Islet precursor cell (in vitro differentiated cells): Measurements from ENCODE around the gene DDX49.
"Not testable (repeated sequence)": the region's sequence is repeated elsewhere in the genome, so short reads cannot be mapped to it uniquely, and the experiment has no call there.

ENCODE experiments used
- DNase-seq: peaks from one replicate; pipeline ENCODE4 v3.0.0-alpha.2; 2018

Gene DDX49

DNA sequence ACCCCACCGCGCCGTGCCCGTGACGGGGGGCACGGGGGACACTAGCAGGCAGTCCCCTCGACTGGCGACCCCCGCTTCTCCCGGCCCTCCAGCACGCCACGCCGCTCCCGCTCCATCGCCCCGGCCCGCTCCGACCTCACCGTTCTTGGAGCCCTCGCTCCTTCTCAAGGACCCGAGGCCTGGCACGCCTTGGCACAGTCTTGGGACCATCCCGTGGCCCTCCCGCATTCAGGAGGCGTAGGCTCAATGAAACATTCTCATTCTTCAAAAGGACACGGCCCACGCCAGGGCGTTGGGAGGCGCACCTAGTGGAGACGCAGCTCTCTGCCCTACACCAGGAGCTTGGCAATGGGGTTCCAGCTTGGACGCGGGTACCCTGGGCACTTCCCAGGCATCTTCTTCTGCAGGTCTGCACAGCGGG, 23.1 kb upstream of the DDX49 start:
- DNase-seq = no peak

GRCh38 chr19:18897094-18898029, 22.2 kb upstream of the DDX49 start:
- DNase-seq = no peak

DNA sequence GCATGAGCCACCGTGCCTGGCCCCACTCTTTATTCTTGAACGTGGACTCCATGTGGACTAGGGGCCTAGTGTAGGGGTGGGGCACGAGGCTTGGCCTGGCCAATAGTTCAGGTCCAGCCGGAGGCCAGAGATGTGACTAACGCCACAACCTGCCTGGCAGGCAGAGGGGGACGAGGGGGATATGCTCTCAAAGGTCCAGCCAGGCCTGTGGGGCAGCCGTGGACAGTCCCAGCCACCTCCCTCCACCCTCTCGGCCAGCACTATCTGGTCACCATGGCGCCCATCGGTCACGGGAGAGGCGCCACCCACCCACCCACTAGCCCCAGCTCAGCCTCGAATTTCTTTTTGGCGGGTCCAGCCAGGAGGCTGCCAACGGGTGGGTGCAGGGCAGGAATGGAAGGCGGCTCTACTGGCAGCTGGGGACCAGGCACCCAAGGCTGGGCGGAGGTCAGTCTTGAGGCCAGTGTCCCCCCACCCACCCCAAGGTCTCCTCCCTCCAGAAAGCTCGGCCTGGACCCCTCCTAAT, 21.4 kb upstream of the DDX49 start:
- no peak for DNase-seq

DNA sequence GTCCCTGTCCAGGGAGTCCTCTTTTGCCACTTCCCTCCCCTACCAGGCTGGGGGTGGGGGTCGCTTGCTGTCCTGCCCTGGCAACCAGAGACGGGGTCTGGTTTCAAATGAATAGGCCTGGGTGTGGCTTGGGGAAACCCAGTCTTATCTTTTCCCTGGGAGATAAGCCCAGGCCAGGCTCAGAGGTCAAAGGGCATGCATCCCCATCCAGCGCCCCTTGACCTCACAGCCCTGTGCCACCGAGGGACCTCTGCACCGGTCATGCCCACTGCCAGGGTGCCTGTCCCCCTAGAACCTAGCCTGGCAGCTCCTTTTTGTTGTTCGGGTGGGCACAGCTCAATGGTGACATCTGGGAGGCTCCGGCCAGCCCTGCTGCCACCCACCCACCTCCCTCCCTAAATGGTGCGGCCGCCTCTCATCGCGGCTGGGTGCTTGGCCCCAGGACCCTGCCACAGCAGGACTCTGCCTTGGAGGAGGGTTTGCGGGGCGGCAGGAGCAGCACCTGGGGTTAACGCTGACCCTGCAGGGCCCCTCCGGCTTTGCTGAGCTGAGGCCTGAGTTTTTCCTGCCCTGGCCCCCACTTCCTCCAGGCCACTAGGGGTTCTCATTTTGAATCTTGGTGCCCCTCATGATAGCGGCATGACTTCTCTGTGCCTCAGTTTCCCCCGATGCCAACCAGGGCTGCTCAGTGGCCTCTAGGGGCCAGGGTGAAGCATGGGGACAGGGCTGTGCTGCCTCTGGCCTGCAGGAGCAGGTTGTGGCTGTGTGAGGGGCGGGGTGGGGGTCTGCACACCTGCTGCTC, 20.7 kb upstream of the DDX49 start:
- DNase-seq = no peak

DNA sequence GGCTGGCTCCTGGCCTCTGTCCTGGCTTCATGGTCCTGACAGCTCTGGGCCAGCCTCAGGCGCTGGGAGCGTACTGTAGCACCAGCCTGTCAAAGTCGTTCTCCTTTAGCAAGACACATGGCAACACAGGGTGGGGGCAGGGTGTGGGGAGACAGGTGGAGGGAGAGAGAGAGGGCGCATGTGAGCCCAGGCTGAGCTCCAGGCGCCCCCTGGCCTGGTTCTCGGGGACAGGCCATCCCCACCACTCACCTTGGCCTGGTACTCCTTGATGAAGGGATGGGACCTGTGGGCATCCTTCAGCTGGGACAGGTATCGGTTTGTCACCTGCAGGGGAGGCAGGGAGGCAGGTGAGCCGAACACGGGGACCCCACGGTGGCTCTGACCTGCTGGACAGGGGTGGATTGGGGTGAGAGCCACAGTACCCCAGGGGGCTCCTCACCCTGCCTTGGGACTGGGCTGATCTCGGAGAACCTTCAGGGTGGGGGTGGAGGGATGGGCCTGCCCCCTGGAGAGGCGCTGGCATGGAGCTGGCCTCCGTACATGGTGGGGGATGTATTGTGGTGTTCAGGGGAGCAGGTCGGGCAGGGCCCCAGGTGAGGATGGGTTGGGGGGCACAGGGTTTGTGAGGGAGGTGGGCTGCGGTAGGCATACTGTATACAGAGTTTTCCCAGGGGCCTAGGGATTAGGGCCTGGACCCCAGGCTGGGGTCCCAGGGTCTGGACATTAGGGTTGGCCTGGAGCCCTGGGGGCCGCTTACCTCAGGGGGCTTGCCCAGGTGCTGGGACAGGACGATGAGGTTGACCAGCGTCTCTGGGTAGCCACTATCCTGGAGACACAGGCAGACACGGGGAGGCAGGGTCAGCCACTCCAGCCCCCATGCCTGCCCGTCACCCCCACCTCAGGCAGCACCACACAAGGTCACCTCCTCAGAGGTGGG, 19.6 kb upstream of the DDX49 start:
- DNase-seq = no peak

GRCh38 chr19:18900700-18901481, 18.6 kb upstream of the DDX49 start:
- no peak for DNase-seq

DNA sequence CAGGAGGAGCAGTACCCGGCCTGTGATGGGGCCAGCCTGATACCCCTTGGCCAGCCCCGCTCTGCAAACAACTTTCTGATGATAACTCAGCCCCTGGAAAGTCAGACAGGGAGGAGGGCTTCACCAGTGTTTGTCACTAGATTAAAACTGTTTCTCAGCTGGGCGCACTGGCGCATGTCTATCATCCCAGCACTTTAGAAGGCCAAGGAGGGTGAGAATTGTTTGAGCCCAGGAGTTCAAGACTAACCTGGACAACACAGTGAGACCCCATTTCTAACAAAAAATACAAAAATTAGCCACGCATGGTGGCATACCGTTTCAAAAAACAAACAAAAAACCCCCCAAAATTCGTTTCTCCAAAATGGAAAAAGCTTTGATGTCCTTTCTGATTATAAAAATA, 18.0 kb upstream of the DDX49 start:
- DNase-seq = no peak

DNA sequence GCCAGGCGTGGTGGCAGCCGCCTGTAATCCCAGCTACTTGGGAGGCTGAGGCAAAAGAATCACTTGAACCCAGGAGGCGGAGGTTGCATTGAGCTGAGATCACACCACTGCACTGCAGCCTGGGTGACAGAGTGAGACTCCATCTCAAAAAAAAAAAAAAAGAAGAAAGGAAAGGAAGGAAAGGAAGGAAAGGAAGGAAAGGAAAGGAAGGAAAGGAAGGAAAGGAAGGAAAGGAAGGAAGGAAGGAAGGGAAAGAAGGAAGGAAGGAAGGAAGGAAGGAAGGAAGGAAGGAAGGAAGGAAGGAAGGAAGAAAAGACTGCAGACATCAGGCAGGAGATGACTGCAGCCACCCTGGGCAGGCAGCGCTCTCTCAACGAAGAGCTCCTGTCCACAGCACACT, 17.0 kb upstream of the DDX49 start:
- not testable (repeated sequence) for DNase-seq

GRCh38 chr19:18903156-18904037, 16.1 kb upstream of the DDX49 start:
- DNase-seq = no peak

DNA sequence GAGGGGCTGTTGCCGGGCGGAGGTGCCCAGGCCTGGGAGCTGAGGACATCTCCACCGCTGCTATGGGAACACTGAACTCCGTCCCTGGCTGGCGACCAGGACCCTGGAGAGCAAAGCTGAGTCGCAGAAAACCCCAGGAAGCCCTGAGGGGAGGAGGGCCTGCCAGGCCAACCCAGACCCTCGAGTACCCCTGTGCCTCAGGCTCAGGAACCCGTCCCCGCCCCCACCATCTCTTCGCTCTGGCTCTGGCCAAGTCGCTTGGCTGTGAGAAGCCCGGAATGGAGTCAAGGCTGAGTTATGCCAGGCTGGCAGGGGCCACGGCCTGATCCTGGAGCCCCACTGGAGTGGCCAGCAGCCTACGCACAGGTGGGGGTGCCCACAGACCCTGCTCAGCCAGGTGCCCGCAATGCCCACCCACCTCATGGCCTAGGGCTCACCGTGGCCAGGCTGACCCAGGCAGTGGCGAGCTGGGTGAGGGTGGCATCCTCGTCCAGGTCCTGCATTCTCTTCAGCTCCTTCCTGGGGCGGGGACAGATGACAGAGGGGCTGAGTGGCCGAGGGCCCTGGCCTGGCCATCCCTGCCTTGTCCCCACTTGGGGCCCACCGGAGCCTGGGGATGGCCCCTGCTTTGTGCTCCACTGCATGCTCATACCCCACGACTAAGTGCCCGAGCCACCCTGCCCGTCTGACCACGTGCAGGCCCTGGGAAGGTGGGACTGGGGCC, 15.0 kb upstream of the DDX49 start:
- peak; percentile 52 for DNase-seq

GRCh38 chr19:18905058-18905456, 14.5 kb upstream of the DDX49 start:
- peak; percentile 47 for DNase-seq

DNA sequence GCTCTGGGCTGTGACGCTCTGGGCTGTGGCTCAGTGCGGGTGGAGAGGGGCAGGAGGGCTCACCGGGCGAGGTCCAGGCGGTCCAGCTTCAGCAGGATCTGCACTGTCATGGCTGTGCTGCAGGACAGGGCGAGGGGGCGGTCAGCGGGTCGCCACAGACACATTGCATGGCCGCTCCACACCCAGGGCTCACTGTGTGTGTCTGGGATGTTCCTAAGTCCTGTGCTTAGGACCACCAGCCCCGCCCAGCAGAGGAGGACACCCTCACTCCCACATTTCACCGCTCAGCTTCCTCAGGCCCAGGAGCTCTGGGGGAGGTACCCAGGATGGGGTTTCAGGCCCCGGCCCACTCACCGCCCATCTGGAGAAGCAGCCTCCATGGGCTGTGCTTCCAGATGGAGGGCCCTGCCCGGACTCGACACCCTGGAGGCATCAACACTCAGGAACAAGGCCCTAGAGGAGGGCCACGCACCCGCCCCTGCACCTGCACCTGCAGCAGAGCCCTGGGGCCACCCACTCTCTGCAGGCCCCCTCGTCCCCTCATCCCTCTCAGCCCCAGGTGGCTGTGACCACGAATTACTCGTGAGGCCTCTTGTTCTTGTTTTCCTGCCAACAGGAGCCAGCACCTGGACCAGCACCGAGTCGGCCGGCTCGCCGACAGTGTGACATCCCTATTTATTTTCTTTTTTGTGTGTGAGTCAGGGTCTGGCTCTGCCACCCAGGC, 13.8 kb upstream of the DDX49 start:
- DNase-seq = peak; percentile 43

- DNase-seq = peak; percentile 51
Observed at GRCh38 chr19:18906605-18907519, 12.7 kb upstream of the DDX49 start.

DNA sequence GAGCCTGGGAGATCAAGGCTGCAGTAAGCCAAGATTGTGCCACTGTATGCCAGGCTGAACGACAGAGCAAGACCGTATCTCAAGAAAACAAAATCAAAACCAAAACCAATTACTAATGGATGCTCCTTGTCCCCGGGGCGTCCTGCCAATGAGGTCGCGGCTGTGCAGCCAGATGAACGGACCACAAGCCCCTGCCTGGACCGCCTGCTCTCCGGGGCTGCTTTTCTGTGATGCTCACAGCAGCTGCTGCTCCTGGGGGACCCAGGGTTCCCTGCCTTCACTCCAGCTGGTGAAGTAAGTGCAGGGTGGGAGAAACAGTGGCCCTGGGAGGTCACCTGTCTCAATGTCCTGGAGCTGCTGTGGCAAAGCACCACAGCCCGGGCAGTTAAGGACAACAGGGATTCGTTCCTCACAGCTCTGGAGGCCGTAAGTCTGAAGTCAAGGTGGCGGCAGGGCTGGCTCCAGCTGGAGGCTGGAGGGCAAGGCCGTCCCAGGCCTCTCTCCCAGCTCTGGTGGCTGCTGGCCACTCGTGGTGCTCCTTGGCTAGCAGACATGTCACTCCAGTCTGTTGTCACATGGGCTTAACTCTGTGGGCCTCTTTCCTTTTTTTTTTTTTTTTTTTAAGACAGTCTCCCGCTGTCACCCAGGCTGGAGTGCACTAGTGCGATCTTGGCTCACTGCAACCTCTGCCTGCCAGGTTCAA, 10.4 kb upstream of the DDX49 start:
- peak; percentile 38 for DNase-seq

- no peak for DNase-seq
Observed at GRCh38 chr19:18910010-18910409, 9.5 kb upstream of the DDX49 start.

GRCh38 chr19:18910801-18911436, 8.6 kb upstream of the DDX49 start:
- no peak for DNase-seq

DNA sequence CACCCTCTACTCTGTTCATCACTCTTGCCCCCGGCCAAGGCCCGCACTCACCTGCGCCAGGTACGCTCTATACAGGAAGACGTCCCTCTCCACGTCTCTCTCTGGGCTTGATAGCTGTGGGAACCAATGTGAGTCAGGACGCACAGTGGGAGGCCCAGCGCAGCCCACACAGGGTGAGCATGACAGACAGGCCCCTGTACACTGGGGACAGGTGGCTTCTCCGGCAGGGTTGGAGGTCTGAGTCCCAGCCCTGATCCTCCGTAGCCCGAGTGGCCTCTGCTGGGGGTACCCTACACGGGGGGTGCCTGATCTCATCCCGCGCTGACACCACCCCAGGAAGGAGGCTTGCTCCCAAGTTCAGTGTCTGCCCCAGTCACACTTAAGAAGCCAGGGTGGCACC, 6.6 kb upstream of the DDX49 start:
- DNase-seq = no peak
